ENCODE data around the gene ADGRL1.
"Not testable (repeated sequence)": the region's sequence is repeated elsewhere in the genome, so short reads cannot be mapped to it uniquely, and the experiment has no call there.

The ADGRL1 gene

DNA sequence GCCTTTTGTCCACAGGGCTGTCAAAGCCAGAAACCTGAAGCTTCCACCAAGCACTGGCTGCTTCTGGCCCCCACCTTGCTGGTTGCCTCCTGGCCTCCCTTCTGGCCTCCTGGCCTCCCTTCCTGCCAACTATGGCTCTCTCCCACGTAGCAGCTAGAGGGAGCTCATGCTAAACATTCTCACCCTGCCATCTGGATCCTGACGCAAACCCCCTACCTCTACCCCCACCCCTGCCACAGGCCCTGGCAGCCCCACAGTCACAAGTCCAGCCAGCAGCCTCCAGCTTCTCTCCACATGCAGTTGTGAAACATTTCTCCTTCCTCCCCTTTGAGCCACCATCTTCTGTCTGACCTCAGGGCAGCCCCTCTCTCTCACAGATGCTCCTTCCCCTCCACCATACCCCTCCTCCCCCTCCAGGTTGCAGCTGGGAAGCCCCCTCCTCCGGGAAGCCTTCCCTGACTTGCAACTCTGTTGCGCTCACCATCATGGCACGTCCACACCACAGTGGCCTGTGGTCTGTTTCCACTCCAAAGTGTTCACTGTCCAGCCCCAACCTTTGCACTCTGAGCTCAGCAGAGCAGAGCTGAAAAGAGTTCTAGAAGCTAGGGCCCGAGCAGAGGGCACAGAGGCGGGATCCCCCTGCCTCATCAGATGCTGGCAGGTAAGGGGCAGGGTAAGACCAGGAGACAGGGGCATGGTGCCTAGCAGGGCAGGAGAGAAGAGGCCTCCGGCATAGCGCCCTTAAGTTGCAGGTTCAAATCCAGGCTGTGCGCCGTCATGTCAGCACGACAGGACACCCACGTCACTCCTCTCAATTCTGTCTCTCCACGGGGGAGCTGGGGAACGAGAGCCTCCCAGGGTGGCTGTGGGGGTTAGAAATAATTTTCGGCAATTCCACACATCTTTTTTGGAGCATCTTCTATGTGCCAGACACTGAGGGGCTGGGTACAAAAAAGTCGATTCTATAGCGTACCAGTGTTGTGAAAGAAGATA lies 7.3 kb downstream of the ADGRL1 start:
- no peak overlapping the region for H3K4me3 ChIP-seq (ENCODE audit: insufficient read length, low read depth)
- H3K27me3 ChIP-seq (ENCODE audit: insufficient read depth, insufficient read length), result no peaks in the 10 kb centered on the region
- H3K4me1 ChIP-seq (ENCODE audit: insufficient read depth, insufficient read length), result peaks cover 9% of the 10 kb centered on the region
- peak overlapping the region; percentile 38 for H3K9ac ChIP-seq (ENCODE audit: insufficient read length, low read depth)
- H3K9me3 ChIP-seq (ENCODE audit: insufficient read depth, low read length), result no peaks in the 10 kb centered on the region
- H3K36me3 ChIP-seq (ENCODE audit: insufficient read depth, insufficient read length, low read length), result no peaks in the 10 kb centered on the region
- no peak for TF ChIP-seq SUZ12 (IDR thresholded peaks at IDR 0.05; ENCODE audit: extremely low read depth, insufficient read depth, insufficient read length)
- no peak for TF ChIP-seq YY1 (IDR thresholded peaks at IDR 0.05; ENCODE audit: insufficient read depth, insufficient read length)
- TF ChIP-seq ZNF274 (IDR thresholded peaks at IDR 0.05; ENCODE audit: low read depth, low read length), result no peak
- DNase-seq (ENCODE audit: low read depth, low spot score), result no peak

- H3K4me3 ChIP-seq (ENCODE audit: insufficient read length, low read depth), result no peak overlapping the region
- H3K9ac ChIP-seq (ENCODE audit: insufficient read length, low read depth), result no peak overlapping the region
- no peaks in the 10 kb centered on the region for H3K9me3 ChIP-seq (ENCODE audit: insufficient read depth, low read length)
- no peaks in the 10 kb centered on the region for H3K36me3 ChIP-seq (ENCODE audit: insufficient read depth, insufficient read length, low read length)
- peaks cover 9% of the 10 kb centered on the region for H3K4me1 ChIP-seq (ENCODE audit: insufficient read depth, insufficient read length)
- no peaks in the 10 kb centered on the region for H3K27me3 ChIP-seq (ENCODE audit: insufficient read depth, insufficient read length)
- no peak for DNase-seq (ENCODE audit: low read depth, low spot score)
- no peak for TF ChIP-seq YY1 (IDR thresholded peaks at IDR 0.05; ENCODE audit: insufficient read depth, insufficient read length)
- TF ChIP-seq SUZ12 (IDR thresholded peaks at IDR 0.05; ENCODE audit: extremely low read depth, insufficient read depth, insufficient read length), result no peak
- TF ChIP-seq ZNF274 (IDR thresholded peaks at IDR 0.05; ENCODE audit: low read depth, low read length), result no peak
These were observed 8.1 kb downstream of the ADGRL1 start for GRCh38 chr19:14197882-14198281.

DNA sequence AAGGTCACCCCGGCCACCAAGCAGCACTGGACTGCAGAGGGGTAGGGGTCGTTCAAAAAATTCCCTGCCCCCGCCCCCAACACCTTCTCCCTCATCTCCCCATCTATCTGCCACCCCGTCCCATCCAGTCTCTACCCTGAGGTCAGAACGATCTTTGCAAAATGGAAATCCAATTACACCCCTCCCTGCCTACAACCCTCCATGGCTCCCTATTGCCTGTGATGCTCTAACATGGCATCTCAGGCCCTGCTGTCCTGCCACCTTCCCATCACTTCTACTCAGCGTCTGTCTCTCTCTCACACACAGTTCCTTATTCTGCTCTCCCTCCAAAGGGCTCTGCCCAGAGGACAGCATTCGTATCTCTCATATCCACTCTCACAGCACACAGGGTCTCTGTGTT lies 8.7 kb downstream of the ADGRL1 start:
- H3K9me3 ChIP-seq (ENCODE audit: insufficient read depth, low read length); H3K4me3 ChIP-seq (ENCODE audit: insufficient read length, low read depth); H3K9ac ChIP-seq (ENCODE audit: insufficient read length, low read depth); H3K36me3 ChIP-seq (ENCODE audit: insufficient read depth, insufficient read length, low read length); H3K4me1 ChIP-seq (ENCODE audit: insufficient read depth, insufficient read length); H3K27me3 ChIP-seq (ENCODE audit: insufficient read depth, insufficient read length); DNase-seq (ENCODE audit: low read depth, low spot score): not testable (repeated sequence)

DNA sequence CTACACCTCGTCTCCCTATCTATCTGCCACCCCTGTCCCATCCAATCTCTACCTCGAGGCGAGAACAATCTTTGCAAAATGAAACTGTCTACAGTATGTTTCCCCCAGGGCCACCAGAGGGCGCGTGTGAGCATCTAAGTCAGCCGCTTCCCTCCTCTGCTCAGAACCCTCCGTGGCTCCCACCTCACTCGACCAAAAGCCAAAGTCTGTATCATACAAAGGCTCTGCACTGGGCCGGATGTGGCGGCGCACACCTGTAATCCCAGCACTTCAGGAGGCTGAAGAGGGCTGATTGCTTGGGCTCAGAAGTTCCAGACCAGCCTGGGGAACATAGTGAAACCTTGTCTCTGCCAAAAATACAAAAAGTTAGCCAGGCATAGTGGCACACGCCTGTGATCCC lies 9.9 kb downstream of the ADGRL1 start:
- not testable (repeated sequence) for H3K4me1 ChIP-seq (ENCODE audit: insufficient read depth, insufficient read length); H3K9me3 ChIP-seq (ENCODE audit: insufficient read depth, low read length); H3K27me3 ChIP-seq (ENCODE audit: insufficient read depth, insufficient read length); H3K4me3 ChIP-seq (ENCODE audit: insufficient read length, low read depth); H3K36me3 ChIP-seq (ENCODE audit: insufficient read depth, insufficient read length, low read length)
- peak overlapping the region; percentile 42 for H3K9ac ChIP-seq (ENCODE audit: insufficient read length, low read depth)
- DNase-seq (ENCODE audit: low read depth, low spot score), result peak; percentile 51

DNA sequence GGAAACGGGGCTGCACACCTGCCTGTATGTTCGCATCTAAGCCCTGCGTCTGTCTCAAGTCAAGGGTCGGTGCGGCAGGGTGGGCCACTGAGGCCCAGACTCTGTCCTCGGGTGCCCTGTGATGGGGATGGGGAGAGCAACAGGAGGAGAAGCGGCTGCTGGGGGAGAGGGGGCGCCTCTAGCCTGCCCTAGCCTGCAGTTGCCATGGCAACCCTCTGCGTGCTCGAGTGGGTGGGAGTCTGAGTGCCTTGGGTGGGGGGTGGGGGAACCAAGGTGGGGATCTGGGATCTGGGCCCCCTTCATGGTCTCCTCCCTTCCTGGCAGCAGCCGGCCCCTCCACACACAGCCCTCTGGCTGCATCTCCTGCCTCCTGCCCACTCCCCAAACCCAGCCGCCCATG lies 10.8 kb downstream of the ADGRL1 start:
- not testable (repeated sequence) for H3K27me3 ChIP-seq (ENCODE audit: insufficient read depth, insufficient read length); H3K4me1 ChIP-seq (ENCODE audit: insufficient read depth, insufficient read length); DNase-seq (ENCODE audit: low read depth, low spot score); H3K9me3 ChIP-seq (ENCODE audit: insufficient read depth, low read length); H3K9ac ChIP-seq (ENCODE audit: insufficient read length, low read depth); H3K36me3 ChIP-seq (ENCODE audit: insufficient read depth, insufficient read length, low read length); H3K4me3 ChIP-seq (ENCODE audit: insufficient read length, low read depth)

- Histone ChIP-seq H3K4me3 (ENCODE audit: insufficient read length, low read depth) (no peak overlapping the region), H3K36me3 (ENCODE audit: insufficient read depth, insufficient read length, low read length) (no peaks in the 10 kb centered on the region), H3K4me1 (ENCODE audit: insufficient read depth, insufficient read length) (peaks cover 6% of the 10 kb centered on the region), H3K27me3 (ENCODE audit: insufficient read depth, insufficient read length) (no peaks in the 10 kb centered on the region), H3K9me3 (ENCODE audit: insufficient read depth, low read length) (no peaks in the 10 kb centered on the region), H3K9ac (ENCODE audit: insufficient read length, low read depth) (no peak overlapping the region)
- DNase-seq (ENCODE audit: low read depth, low spot score), result no peak
- TF ChIP-seq ZNF274 (IDR thresholded peaks at IDR 0.05; ENCODE audit: low read depth, low read length) (no peak), SUZ12 (IDR thresholded peaks at IDR 0.05; ENCODE audit: extremely low read depth, insufficient read depth, insufficient read length) (no peak), YY1 (IDR thresholded peaks at IDR 0.05; ENCODE audit: insufficient read depth, insufficient read length) (no peak)
These were observed 16.6 kb downstream of the ADGRL1 start for GRCh38 chr19:14189415-14189814.

GRCh38 chr19:14188086-14188485 lies 17.9 kb downstream of the ADGRL1 start:
- H3K4me3 ChIP-seq (ENCODE audit: insufficient read length, low read depth); H3K4me1 ChIP-seq (ENCODE audit: insufficient read depth, insufficient read length); H3K27me3 ChIP-seq (ENCODE audit: insufficient read depth, insufficient read length); H3K9me3 ChIP-seq (ENCODE audit: insufficient read depth, low read length); H3K9ac ChIP-seq (ENCODE audit: insufficient read length, low read depth); DNase-seq (ENCODE audit: low read depth, low spot score); H3K36me3 ChIP-seq (ENCODE audit: insufficient read depth, insufficient read length, low read length): not testable (repeated sequence)

DNA sequence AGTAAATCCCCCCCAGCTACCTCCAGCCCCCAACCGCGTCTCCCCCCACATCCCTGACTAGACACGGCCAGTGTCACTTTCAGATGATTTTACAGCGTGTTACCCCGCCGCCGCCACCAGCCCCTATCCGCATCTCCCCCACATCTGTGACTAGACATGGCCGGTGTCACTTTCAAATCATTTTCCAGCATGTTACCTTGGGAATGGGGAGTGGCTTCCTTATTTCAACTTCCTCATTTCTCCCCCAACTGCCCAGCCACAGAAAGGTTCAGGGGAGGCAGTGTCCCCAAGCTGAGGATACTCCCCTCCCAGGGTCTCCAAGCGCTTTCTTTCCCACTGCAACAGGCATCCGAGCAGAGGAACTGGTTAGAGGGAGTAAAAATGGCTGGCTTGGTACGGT lies 18.4 kb downstream of the ADGRL1 start:
- Histone ChIP-seq H3K4me1 (ENCODE audit: insufficient read depth, insufficient read length) (peaks cover 4% of the 10 kb centered on the region), H3K27me3 (ENCODE audit: insufficient read depth, insufficient read length) (no peaks in the 10 kb centered on the region), H3K9me3 (ENCODE audit: insufficient read depth, low read length) (no peaks in the 10 kb centered on the region), H3K36me3 (ENCODE audit: insufficient read depth, insufficient read length, low read length) (no peaks in the 10 kb centered on the region), H3K4me3 (ENCODE audit: insufficient read length, low read depth) (no peak overlapping the region), H3K9ac (ENCODE audit: insufficient read length, low read depth) (no peak overlapping the region)
- no peak for DNase-seq (ENCODE audit: low read depth, low spot score)
- TF ChIP-seq ZNF274 (IDR thresholded peaks at IDR 0.05; ENCODE audit: low read depth, low read length) (no peak), SUZ12 (IDR thresholded peaks at IDR 0.05; ENCODE audit: extremely low read depth, insufficient read depth, insufficient read length) (no peak), YY1 (IDR thresholded peaks at IDR 0.05; ENCODE audit: insufficient read depth, insufficient read length) (no peak)

DNA sequence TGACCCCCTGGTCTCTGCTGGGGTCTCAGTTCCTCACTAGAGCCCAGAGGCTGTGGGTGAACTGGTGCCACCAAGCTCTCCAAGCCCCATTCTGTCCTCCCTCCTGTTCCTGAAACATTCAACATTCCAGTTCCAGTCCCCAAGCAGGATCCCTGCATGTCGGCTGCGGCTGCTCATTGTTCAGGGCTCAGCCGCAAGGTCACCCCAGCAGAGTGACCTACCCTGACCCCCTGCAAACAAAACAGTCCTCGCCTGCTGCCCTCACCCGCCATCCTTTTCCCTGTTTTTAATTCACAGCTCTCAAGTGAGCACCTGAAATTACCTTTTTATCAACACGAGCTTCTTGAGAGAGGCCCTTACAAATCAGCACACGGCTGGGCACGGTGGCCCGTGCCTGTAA lies 19.3 kb downstream of the ADGRL1 start:
- not testable (repeated sequence) for H3K9ac ChIP-seq (ENCODE audit: insufficient read length, low read depth); H3K4me3 ChIP-seq (ENCODE audit: insufficient read length, low read depth); H3K36me3 ChIP-seq (ENCODE audit: insufficient read depth, insufficient read length, low read length); H3K27me3 ChIP-seq (ENCODE audit: insufficient read depth, insufficient read length); DNase-seq (ENCODE audit: low read depth, low spot score); H3K4me1 ChIP-seq (ENCODE audit: insufficient read depth, insufficient read length); H3K9me3 ChIP-seq (ENCODE audit: insufficient read depth, low read length)

- not testable (repeated sequence) for DNase-seq (ENCODE audit: low read depth, low spot score)
These were observed 20.3 kb downstream of the ADGRL1 start for GRCh38 chr19:14185691-14186090.

More at GRCh38 chr19:14185691-14186090, 20.3 kb downstream of the ADGRL1 start:
- H3K9ac ChIP-seq (ENCODE audit: insufficient read length, low read depth); H3K36me3 ChIP-seq (ENCODE audit: insufficient read depth, insufficient read length, low read length); H3K4me1 ChIP-seq (ENCODE audit: insufficient read depth, insufficient read length); H3K9me3 ChIP-seq (ENCODE audit: insufficient read depth, low read length); H3K27me3 ChIP-seq (ENCODE audit: insufficient read depth, insufficient read length); H3K4me3 ChIP-seq (ENCODE audit: insufficient read length, low read depth): not testable (repeated sequence)

Measured in NT2/D1 (cell line).